Measurements from ENCODE around the gene HORMAD1.
"Not testable (repeated sequence)": the region's sequence is repeated elsewhere in the genome, so short reads cannot be mapped to it uniquely, and the experiment has no call there.

- not testable (repeated sequence) for TF ChIP-seq CTCF (IDR thresholded peaks at IDR 0.05); MXI1 (IDR thresholded peaks at IDR 0.05; ENCODE audit: low read depth, low read length); MEF2A (IDR thresholded peaks at IDR 0.05; ENCODE audit: borderline replicate concordance, low read depth); TAF1 (IDR thresholded peaks at IDR 0.05; ENCODE audit: borderline replicate concordance, low read depth, low read length); YY1 (IDR thresholded peaks at IDR 0.05; ENCODE audit: low read depth); TEAD4 (IDR thresholded peaks at IDR 0.05; ENCODE audit: borderline replicate concordance, insufficient read depth); EP300 (IDR thresholded peaks at IDR 0.05; ENCODE audit: borderline replicate concordance in 1 of 2, low read depth in 1 of 2, low read length in 1 of 2); FOXJ3 (CRISPR knock-in tag; IDR thresholded peaks at IDR 0.05); EZH2phosphoT487 (IDR thresholded peaks at IDR 0.05; ENCODE audit: borderline replicate concordance, low read depth); REST (IDR thresholded peaks at IDR 0.05; ENCODE audit: low read depth, low read length); JUND (IDR thresholded peaks at IDR 0.05); RFX5 (IDR thresholded peaks at IDR 0.05; ENCODE audit: low read length)
These were observed 63.6 kb downstream of the HORMAD1 start for GRCh38 chr1:150657064-150657463.

Measured in SK-N-SH (cell line).